HG02884 (cell line): ENCODE results near the gene SLAMF9.

Experiments used
- ATAC-seq: cut with Tn5 transposase; IDR thresholded peaks from one replicate; pipeline ENCODE4 v1.9.1; 2021; ENCODE audit warnings: mild to moderate bottlenecking, moderate library complexity; ENCODE audit not compliant: unreplicated experiment

Gene SLAMF9

DNA sequence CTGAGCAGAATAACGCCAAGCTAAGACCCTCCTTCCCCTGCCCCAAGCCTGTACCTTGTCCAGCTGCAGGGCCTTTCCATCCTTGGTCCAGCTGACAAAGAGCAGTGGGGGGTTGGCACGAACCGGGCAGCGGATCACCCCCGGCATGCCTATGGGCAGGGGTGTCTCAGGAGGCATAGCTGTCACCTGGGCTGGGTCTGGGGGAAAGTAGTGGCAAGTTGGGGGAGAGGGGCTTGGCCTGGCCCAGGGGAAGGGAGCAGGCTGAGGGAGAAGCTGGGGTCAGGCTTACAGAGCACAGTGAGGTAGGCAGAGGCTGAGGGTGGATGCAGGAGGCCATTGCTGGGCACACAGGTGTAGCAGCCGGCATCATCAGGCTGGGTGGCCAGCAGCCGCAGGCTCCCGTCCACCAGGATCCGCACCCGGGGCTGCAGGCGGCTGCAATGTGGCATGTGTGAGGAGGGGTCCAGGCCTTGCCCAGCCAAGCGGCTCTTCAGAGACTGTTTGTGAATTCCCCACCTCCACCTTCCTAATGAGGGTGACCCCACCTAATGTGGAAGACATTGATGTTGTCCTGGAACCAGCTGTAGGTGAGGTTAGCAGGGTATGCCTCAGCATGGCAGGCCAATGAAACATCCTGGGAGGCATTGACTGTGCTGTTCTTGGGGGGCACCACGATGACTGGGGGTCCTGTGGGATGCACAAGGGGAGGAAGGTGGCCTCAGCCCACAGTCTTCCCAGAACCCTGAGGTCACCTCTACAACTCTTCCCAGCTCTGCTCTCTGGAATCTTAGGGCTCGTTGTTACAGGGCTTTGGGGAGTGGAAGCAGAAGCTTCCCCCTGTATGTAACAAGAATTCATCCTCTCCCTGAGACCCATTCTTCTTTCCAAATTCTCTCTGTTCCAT, 19.6 kb downstream of the SLAMF9 start:
- ATAC-seq = no peak

- no peak for ATAC-seq
These were observed 20.7 kb downstream of the SLAMF9 start for GRCh38 chr1:159933347-159933746.

DNA sequence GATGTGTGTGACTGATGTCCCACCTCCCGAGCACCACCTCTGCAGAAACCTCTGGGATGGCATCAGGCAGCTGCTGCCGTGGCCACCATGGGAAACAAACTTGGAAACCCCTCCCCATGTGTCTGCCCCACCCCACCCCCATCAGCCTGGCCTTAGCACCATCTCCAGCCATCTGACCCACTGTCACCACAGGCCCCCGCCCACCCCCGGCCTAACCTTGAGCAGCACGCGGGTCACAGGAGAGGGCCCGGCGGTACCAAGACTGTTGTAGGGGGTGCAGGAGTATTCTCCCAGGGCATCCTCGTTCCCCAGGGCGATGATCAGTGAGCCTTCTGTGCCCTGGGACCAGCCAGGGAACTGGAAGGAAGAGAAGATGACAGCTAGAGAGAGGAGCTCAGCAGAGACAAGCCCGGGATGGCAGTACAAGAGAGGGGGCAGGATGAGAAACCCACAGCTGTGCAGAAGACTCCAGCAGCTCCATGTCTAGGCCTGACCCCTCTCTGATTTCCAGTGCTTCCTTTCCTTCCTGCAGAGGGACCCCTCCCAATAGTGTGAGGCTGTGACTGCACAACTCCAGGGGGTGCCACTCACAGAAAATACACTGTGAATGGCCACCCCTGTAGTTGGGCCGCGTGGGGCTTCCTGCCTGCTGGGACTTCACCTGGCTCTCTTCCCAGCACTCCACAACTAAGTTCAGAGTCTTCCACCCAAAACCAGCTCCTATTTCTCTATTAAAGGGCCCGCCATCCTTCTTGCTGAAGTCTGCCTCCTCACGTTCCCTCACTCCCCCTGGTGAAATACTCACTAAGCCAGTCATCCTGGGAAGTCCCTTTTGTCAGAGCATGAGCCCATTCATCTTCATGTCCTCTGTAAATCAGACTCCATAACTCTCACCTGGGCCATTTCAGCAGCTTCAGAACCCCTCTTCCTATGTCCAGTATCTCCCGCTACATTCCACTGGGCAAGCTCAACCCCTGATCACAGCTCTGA, 21.4 kb downstream of the SLAMF9 start:
- ATAC-seq = no peak

DNA sequence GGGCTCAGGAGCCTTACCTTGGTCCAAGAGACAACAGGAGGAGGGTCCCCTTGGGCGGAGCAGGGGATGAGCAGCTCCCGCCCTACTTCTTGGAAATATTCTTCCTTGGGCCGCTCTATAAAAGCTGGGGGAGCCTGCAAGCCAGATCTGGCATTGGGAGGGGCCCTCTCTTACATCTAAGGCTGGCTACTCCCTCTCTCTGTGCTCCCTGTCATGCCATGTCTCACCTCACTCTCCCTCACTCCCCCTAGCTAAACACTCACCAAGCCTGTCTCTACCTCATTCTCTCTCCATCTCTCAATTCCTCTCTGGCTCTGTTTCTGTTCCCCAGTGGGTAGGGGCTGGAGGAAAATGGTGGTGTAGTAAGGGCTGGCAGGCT, 22.3 kb downstream of the SLAMF9 start:
- ATAC-seq = no peak

DNA sequence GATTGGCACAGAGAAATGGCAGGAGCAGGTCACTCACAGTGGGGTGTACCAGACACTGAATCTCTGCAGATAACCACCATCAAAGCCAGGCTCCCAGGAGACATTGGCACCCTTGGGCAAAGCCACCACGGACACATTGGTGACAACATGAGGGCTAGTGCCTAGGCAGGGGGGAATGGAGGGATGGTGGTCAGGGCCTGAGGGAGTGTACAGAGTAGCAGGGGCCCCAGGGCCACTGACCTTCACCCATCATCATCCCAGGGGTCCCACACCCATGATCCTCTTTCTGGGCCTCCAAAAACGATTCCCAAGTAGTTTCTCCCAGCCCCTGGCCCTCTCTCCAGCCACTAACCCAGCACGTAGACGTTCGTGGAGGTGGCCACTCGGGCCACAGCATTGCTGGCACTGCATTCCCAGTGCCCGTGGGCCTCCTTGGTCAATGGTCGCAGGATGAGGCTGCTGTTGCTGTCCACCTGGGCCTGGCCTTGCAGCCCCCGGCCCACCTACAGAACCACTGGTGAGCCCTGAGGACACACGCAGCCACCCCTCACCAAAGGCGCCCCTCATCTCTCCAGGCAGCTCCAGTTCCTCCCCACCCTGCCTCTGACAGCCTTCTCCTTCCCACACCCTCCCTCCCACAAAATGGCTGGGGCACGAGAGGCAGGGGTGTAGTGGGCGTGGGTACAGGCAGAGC, 22.8 kb downstream of the SLAMF9 start:
- no peak for ATAC-seq

DNA sequence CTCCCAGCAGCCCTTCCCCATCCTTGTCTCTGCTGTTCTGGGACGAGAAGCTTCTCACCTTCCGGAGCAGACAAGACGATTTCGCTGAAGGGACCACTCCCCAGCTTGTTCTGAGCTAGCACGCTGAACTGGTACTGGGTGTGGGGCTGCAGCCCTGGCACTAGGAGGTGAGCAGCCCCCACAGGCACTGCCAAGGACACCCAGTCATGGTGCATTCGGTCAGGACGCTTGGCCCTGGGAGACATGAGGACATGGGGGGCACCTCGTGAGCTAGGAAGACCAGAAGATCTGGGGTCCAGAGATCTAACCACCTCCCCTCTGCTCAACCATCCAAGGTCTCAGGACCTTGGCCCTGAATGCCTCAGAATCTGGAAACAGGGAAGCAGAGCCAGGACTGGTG, 23.4 kb downstream of the SLAMF9 start:
- no peak for ATAC-seq

DNA sequence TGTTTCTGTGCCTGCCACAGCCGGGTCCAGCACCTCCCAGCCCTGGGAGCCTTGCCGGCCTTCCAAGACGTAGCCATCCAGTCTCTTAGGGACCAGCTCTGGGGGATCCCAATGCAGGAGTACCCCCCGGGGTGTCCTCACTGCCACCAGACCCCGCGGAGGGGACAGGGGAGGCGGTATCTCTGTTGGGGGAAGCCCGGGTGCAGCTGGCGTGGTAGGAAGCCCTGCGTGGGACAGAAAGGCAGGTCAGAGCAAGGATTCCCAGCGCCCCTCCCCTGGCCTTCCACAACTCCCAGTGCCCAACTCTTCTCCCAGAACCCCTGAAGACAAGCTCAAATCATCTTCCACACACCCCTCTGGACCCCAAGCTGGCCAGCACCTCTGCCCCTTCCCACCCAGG, 23.8 kb downstream of the SLAMF9 start:
- no peak for ATAC-seq

GRCh38 chr1:159929155-159930051, 24.6 kb downstream of the SLAMF9 start:
- ATAC-seq = no peak

GRCh38 chr1:159928491-159929050, 25.5 kb downstream of the SLAMF9 start:
- no peak for ATAC-seq

DNA sequence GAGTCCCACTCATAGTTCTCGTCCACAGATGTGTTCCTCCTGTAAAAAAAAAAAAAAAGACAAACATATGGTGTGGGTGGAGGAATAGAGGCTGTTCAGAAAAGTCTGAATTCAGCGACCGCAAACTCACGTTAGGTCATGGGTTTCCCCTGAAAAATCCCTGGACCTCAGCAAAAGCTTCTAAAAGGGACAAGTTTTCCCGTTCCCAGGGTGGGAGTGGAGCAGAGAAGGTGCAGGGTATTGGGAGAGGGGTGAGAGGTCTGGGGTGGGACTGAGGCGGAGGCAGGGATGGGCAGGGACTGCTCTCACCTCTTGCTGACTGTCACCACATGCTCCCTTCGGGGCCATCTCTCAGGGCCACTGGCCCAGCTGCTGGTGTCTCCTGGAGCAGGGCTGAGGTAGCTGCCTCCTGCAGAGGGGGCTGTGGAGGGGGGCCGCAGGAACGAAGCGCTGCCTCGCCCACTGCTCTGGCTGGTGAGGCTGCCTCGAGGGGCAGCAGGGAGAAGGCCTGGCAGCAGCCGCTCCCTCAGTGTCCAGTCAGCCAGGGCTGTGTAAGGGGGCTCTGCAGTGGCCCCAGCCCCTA, 26.1 kb downstream of the SLAMF9 start:
- ATAC-seq = no peak

DNA sequence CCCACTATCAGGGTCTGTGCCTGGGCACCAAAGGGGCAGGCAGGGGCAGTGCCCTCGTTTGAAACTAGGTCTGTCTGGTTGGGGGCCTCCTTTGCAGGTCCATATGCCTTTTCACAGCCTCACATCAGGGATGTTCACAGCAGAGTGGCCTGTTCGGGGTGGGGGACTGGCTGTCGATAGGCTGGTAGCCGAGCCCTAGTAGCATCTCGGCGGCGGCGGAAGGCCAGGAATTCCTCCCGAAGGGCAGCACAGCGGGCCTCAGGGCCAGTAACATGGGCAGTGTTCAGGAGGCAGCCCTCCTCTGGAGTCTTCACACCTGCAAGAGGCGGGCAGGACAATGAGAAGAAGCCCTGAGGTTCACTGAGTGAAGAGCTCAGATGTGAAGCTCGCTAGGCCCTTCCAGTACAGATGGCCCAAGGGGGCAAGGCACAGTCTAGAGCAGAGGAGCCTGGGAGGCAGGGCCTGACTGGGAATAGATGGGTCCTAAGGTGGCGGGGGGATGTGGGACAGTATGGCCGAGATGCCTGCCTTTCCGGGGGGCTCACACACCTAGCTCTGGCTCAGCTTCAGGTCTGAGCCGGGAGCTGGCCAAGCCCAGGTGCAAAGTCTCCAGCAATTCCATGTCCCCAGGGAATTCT, 26.7 kb downstream of the SLAMF9 start:
- ATAC-seq = no peak

DNA sequence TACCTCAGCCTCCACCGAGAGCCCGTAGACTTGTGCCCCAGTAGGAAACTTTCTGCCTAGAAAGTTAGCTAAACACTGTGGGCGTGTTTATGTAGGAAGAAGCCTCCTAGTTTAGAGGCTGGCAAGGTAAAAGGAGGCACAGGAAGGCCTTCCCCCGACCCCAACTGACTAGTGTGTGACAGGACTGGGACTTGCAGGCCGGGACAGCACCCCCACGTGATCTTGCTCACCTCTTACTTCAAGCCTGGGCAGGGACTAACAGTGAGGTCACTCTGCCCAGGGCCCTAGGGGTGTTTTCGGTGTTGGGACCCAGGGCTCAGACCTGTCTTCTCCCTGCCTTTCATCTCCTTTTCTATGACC, 28.3 kb downstream of the SLAMF9 start:
- peak; percentile 1 for ATAC-seq

- ATAC-seq = peak; percentile 55
These were observed 29.0 kb downstream of the SLAMF9 start, which contains the start of gene TAGLN2 for GRCh38 chr1:159924791-159925718. TSS of gene TAGLN2 (minus strand) at chr1:159925507. CDS start at chr1:159920509, 4,998 bp downstream.

- ATAC-seq = no peak
These were observed 29.8 kb downstream of the SLAMF9 start for GRCh38 chr1:159924025-159924790.

GRCh38 chr1:159923203-159924024, 30.6 kb downstream of the SLAMF9 start:
- peak; percentile 32 for ATAC-seq

DNA sequence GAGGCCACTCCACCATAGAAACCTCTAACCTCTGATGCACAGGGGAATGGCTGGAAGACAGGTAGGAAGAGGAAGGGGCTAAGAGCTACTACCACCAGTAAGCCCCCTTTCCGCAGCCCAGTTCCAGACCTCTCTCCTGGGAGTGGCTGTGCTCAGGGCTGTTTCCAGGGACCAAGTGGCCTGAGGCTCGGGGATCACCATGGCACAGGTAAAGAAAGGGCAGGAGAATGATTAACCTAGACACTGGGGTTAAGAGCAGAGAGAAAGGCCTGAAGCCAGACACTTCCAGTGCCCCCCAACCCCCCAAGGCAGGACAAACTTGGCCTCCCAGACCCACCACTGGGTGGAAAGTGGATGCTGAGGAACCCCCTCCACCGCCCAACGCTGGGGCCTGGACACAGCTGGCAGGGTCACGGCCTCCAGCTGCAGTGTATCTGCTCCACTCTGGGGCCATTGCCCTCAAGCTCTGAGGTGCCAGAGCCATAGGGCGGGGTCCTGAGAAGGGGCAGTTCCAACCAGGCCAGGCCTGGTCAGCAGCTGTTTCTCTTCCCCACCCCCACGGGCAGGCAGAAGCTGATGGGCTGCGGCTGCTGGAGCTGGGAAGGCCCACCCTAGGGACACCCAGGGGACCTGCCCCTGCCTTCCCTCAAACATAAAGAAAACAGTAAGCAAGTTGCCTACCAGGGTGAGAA, 31.4 kb downstream of the SLAMF9 start:
- ATAC-seq = no peak
